HepG2 (cell line): ENCODE measurements around the gene RAB17. TPM values are rescaled to one million over a fixed set of nuclear protein-coding genes. Genes with fewer than 3 reads are reported as not detected.

ENCODE experiments used
- ARID4A ChIP-seq: sonication (generic); formaldehyde crosslinking; IDR thresholded peaks from 2 replicates; pipeline ENCODE4 v1.5.0; 2020; ENCODE audit warnings: mild to moderate bottlenecking, missing genetic modification reagents, borderline replicate concordance
- CBFB ChIP-seq: sonication (generic); formaldehyde crosslinking; IDR thresholded peaks from 2 replicates; pipeline ENCODE4 v1.4.0; 2020; ENCODE audit warnings: missing genetic modification reagents
- FOXM1 ChIP-seq: sonication (generic); formaldehyde crosslinking; IDR thresholded peaks from 2 replicates; pipeline ENCODE4 v1.5.0; 2020; ENCODE audit warnings: missing genetic modification reagents
- GTF3A ChIP-seq: sonication (generic); formaldehyde crosslinking; conservative IDR thresholded peaks from 2 replicates; pipeline ENCODE4 v1.4.0; 2020; ENCODE audit warnings: mild to moderate bottlenecking, missing genetic modification reagents
- SCMH1 ChIP-seq: sonication (generic); formaldehyde crosslinking; IDR thresholded peaks from 2 replicates; pipeline ENCODE4 v1.9.0; 2021; ENCODE audit warnings: missing genetic modification reagents, mild to moderate bottlenecking, borderline replicate concordance
- ZNF280D ChIP-seq: sonication (generic); formaldehyde crosslinking; IDR thresholded peaks from 2 replicates; pipeline ENCODE4 v1.5.1; 2020; ENCODE audit warnings: mild to moderate bottlenecking, missing genetic modification reagents
- polyA plus RNA-seq, 8 experiments: library from polyadenylated mRNA; depleted of rRNA in 3 of 8; stranded (reverse) in 7 of 8; unstranded in 1 of 8; fragments of >200 nt; fragmentation: Illumina TruSeq in 4 of 8; extraction: Trizol in 4 of 8; gene quantifications; 2 replicates each; pipeline versions ENCODE4 v1.2.1 to v1.2.3, GENCODE V29; 2011 to 2016; ENCODE audit warnings: low read depth in 4 of 8, missing spikeins in 1 of 8, mixed read lengths in 1 of 8; ENCODE audit not compliant: insufficient read depth in 1 of 8
- total RNA-seq, 5 experiments: library from RNA; depleted of rRNA; stranded (reverse); fragments of >200 nt; fragmentation: Illumina TruSeq; extraction: Trizol; gene quantifications; 2 replicates each; pipeline ENCODE4 v1.2.3, GENCODE V29; 2016; ENCODE audit warnings: low read depth in 1 of 5

Gene RAB17
- total and polyA plus RNA-seq, 2 of the 13 experiments (the other 11 are each of a cell fraction or from before 2014, with no cell fraction given) = 68.0 to 124 TPM

- TF ChIP-seq SCMH1 (no peak), GTF3A (CRISPR knock-in tag) (no peak), ZNF280D (CRISPR knock-in tag) (no peak), FOXM1 (CRISPR knock-in tag) (no peak), CBFB (CRISPR knock-in tag) (no peak), ARID4A (CRISPR knock-in tag) (peak; percentile 18; the same call in 1 of the 2 replicates)
Measured at GRCh38 chr2:237639836-237640220, 49.3 kb upstream of the RAB17 start (continued).
